Stimulated activated naive CD8-positive, alpha-beta T cell treated with anti-CD3 and anti-CD28 coated beads, Interleukin-15, Interleukin-2, amounts not matched to agents 100 ng/mL and 50 ng/mL, for 24 hours (primary cell): ENCODE results near the gene ACIN1.

Source experiments
- H3K27ac Mint-ChIP-seq: one replicate; pipeline ENCODE4 v1.8.0; 2021; ENCODE audit warnings: mild to moderate bottlenecking, mixed read lengths
- H3K27me3 Mint-ChIP-seq: one replicate; pipeline ENCODE4 v1.8.0; 2021; ENCODE audit warnings: mixed read lengths
- H3K36me3 Mint-ChIP-seq: one replicate; pipeline ENCODE4 v1.8.0; 2021; ENCODE audit warnings: low read depth, mixed read lengths
- H3K4me1 Mint-ChIP-seq: one replicate; pipeline ENCODE4 v1.8.0; 2021; ENCODE audit warnings: low read depth, mixed read lengths
- H3K4me3 Mint-ChIP-seq: one replicate; pipeline ENCODE4 v1.8.0; 2021; ENCODE audit warnings: mild to moderate bottlenecking, mixed read lengths
- H3K9me3 Mint-ChIP-seq: one replicate; pipeline ENCODE4 v1.8.0; 2021; ENCODE audit warnings: mixed read lengths

The ACIN1 gene

GRCh38 chr14:23094666-23095195 lies at the start of gene ACIN1:
TSS of gene ACIN1 (minus strand) at chr14:23095136. CDS start at chr14:23095112, 24 bp downstream.
- Mint-ChIP-seq H3K4me3 (no peak within 1 kb of the TSS), H3K4me1 (peaks cover 24% of the 10 kb centered on the region), H3K27me3 (no peaks in the 10 kb centered on the region)

GRCh38 chr14:23143911-23144310 lies 49.0 kb upstream of the ACIN1 start:
- H3K4me1 Mint-ChIP-seq = no peaks in the 10 kb centered on the region
- H3K36me3 Mint-ChIP-seq = no peaks in the 10 kb centered on the region
- no peak overlapping the region for H3K4me3 Mint-ChIP-seq
- no peaks in the 10 kb centered on the region for H3K27me3 Mint-ChIP-seq
- no peak overlapping the region for H3K27ac Mint-ChIP-seq
- no peaks in the 10 kb centered on the region for H3K9me3 Mint-ChIP-seq

More at GRCh38 chr14:23094666-23095195, at the start of gene ACIN1:
- Mint-ChIP-seq H3K36me3 (peaks cover 51% of the 10 kb centered on the region), H3K27ac (no peak within 1 kb of the TSS), H3K9me3 (no peaks in the 10 kb centered on the region)

GRCh38 chr14:23142826-23143225 lies 47.9 kb upstream of the ACIN1 start:
- Mint-ChIP-seq H3K4me1 (no peaks in the 10 kb centered on the region), H3K36me3 (no peaks in the 10 kb centered on the region), H3K27ac (no peak overlapping the region), H3K9me3 (no peaks in the 10 kb centered on the region), H3K4me3 (no peak overlapping the region), H3K27me3 (no peaks in the 10 kb centered on the region)

GRCh38 chr14:23141706-23142444 lies 46.9 kb upstream of the ACIN1 start:
- H3K4me3 Mint-ChIP-seq = no peak overlapping the region
- H3K4me1 Mint-ChIP-seq = no peaks in the 10 kb centered on the region
- no peak overlapping the region for H3K27ac Mint-ChIP-seq
- no peaks in the 10 kb centered on the region for H3K9me3 Mint-ChIP-seq
- H3K36me3 Mint-ChIP-seq = no peaks in the 10 kb centered on the region
- H3K27me3 Mint-ChIP-seq = no peaks in the 10 kb centered on the region

DNA sequence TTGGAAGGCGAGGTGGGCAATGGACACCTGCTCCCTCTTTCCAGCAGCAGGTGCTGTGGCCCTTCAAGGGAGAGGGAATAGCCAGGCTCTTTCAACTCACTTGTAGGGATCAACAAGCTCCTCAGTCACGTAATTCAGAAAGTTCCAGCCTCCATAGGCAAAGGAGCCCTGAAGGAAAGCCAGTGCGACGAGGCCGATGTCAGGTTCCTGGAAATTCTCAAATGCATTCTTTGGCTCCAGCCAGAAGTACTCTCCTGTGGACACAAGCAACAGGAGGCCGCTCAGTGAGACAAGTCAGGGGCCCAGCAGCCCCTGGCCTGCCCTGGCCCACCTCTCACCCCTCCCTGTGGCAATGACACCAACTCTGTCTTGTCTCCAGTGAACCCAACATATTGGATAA lies 45.4 kb upstream of the ACIN1 start:
- H3K4me1 Mint-ChIP-seq = no peaks in the 10 kb centered on the region
- no peaks in the 10 kb centered on the region for H3K9me3 Mint-ChIP-seq
- H3K27ac Mint-ChIP-seq = no peak overlapping the region
- H3K27me3 Mint-ChIP-seq = no peaks in the 10 kb centered on the region
- no peak overlapping the region for H3K4me3 Mint-ChIP-seq
- no peaks in the 10 kb centered on the region for H3K36me3 Mint-ChIP-seq

GRCh38 chr14:23139874-23140273 lies 44.9 kb upstream of the ACIN1 start:
- H3K27ac Mint-ChIP-seq = no peak overlapping the region
- H3K4me3 Mint-ChIP-seq = no peak overlapping the region
- no peaks in the 10 kb centered on the region for H3K27me3 Mint-ChIP-seq
- H3K4me1 Mint-ChIP-seq = no peaks in the 10 kb centered on the region
- no peaks in the 10 kb centered on the region for H3K9me3 Mint-ChIP-seq
- H3K36me3 Mint-ChIP-seq = no peaks in the 10 kb centered on the region

DNA sequence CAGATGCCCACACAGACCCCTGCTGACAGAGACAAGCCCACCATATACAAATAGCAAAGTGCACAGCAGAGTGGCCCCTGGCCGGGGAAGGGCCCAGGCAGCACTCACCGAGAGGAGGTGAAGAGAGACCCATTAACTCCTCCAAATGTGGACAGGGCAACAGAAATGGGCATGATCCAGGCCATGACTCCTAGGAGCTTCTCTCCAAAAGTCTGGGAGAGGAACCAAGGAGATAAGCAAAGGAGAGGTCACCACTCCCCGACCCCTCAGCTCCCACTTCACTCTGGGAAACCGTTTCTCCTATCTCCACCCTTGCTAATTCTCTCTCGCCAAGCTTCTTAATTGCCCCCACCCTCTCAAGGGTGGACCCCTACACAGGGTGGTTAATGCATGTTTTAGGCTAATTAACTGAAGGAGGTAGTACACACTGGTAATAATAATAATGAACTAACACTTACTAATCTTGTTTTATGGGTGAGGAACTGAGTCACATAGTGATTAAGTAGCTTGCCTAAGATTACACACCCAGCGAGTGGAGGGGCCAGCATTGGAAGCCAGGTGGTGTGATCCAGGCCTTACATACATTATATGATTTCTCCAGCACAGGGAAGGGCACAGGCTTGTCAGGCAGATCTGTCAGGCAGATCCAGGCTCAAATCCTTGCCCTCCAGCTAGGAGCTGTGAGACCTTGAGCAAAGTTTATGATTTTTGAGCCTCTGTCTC lies 43.0 kb upstream of the ACIN1 start:
- no peak overlapping the region for H3K27ac Mint-ChIP-seq
- H3K27me3 Mint-ChIP-seq = no peaks in the 10 kb centered on the region
- H3K9me3 Mint-ChIP-seq = no peaks in the 10 kb centered on the region
- H3K4me1 Mint-ChIP-seq = no peaks in the 10 kb centered on the region
- no peak overlapping the region for H3K4me3 Mint-ChIP-seq
- no peaks in the 10 kb centered on the region for H3K36me3 Mint-ChIP-seq

DNA sequence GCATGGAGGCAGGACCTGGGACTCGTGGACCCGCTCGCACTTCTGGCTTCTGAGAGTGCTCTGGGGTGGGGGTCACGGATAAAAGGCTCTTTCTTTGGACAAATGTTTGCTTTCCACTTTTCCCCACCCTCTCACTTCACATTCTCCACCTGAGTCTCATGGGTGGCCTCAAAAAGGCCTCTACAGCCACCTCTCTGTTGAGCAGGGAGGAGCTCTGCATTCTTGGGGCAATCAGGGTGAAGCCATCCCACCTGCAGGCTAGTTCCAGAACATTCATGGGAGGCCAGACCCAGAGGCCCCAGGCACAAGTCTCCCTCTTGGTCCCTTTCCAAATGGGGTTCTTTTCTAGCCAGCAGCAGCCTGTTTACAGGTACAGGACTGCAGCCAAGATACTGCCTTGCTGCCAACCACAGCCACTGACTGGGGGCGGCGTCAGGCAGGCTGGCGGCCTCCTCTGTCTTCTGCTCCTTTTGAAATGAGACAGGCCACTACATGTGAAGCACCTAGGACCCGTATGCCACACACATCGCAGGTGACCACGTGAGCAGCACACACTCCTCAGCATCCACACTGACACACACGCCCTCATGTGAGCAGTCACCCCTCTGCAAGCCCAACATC lies 42.4 kb upstream of the ACIN1 start:
- H3K4me3 Mint-ChIP-seq = no peak overlapping the region
- H3K27ac Mint-ChIP-seq = no peak overlapping the region
- H3K27me3 Mint-ChIP-seq = no peaks in the 10 kb centered on the region
- no peaks in the 10 kb centered on the region for H3K36me3 Mint-ChIP-seq
- no peaks in the 10 kb centered on the region for H3K9me3 Mint-ChIP-seq
- H3K4me1 Mint-ChIP-seq = no peaks in the 10 kb centered on the region

DNA sequence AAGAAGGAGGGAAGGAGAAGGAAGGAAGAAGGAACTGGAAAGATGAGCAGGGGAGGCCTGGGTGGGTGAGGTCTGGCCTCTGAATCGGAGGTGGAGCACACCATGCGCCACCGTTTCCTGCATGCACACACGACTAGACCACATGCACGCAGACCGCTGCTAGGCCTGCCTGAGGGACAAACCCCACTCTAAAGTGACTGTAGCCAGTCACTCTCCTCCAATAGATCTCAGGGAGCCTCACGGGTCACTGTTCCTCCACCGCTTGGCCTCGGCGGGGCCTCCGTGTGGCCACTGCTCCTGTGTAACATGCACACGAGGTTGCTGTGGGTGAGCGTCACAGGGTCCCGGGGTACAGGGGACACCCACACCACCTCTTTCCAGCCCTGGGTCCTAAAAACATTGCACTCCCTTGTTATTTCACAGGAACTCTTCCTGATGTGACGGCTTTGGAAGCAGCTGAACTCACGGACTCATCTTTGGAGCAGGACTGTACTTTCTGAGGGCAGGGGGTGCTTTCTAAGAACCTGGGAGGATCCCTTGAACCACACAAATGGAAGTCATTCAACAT lies 41.7 kb upstream of the ACIN1 start:
- Mint-ChIP-seq H3K4me3 (no peak overlapping the region), H3K9me3 (no peaks in the 10 kb centered on the region), H3K36me3 (no peaks in the 10 kb centered on the region), H3K27ac (no peak overlapping the region), H3K27me3 (no peaks in the 10 kb centered on the region), H3K4me1 (no peaks in the 10 kb centered on the region)

GRCh38 chr14:23132970-23133369 lies 38.0 kb upstream of the ACIN1 start:
- H3K4me3 Mint-ChIP-seq = no peak overlapping the region
- H3K4me1 Mint-ChIP-seq = no peaks in the 10 kb centered on the region
- no peaks in the 10 kb centered on the region for H3K36me3 Mint-ChIP-seq
- H3K9me3 Mint-ChIP-seq = no peaks in the 10 kb centered on the region
- no peaks in the 10 kb centered on the region for H3K27me3 Mint-ChIP-seq
- no peak overlapping the region for H3K27ac Mint-ChIP-seq

GRCh38 chr14:23131482-23131881 lies 36.5 kb upstream of the ACIN1 start:
- Mint-ChIP-seq H3K4me3 (no peak overlapping the region), H3K27me3 (no peaks in the 10 kb centered on the region), H3K36me3 (no peaks in the 10 kb centered on the region), H3K4me1 (no peaks in the 10 kb centered on the region), H3K27ac (no peak overlapping the region), H3K9me3 (no peaks in the 10 kb centered on the region)

- Mint-ChIP-seq H3K4me3 (no peak overlapping the region), H3K27me3 (no peaks in the 10 kb centered on the region), H3K4me1 (no peaks in the 10 kb centered on the region), H3K9me3 (no peaks in the 10 kb centered on the region), H3K36me3 (no peaks in the 10 kb centered on the region), H3K27ac (no peak overlapping the region)
These were observed 35.9 kb upstream of the ACIN1 start for GRCh38 chr14:23130871-23131270.

- Mint-ChIP-seq H3K27ac (no peak overlapping the region), H3K4me1 (no peaks in the 10 kb centered on the region), H3K36me3 (no peaks in the 10 kb centered on the region), H3K4me3 (no peak overlapping the region), H3K27me3 (no peaks in the 10 kb centered on the region), H3K9me3 (no peaks in the 10 kb centered on the region)
These were observed 34.9 kb upstream of the ACIN1 start for GRCh38 chr14:23129759-23130316.

GRCh38 chr14:23128969-23129758 lies 34.2 kb upstream of the ACIN1 start:
- no peaks in the 10 kb centered on the region for H3K4me1 Mint-ChIP-seq
- H3K27me3 Mint-ChIP-seq = no peaks in the 10 kb centered on the region
- no peak overlapping the region for H3K27ac Mint-ChIP-seq
- no peak overlapping the region for H3K4me3 Mint-ChIP-seq
- H3K36me3 Mint-ChIP-seq = no peaks in the 10 kb centered on the region
- no peaks in the 10 kb centered on the region for H3K9me3 Mint-ChIP-seq
